Neural cell (in vitro differentiated cells): ENCODE measurements around the gene ZNF628.

Experiments
- CTCF ChIP-seq: fragments of 450-650 bp; IDR thresholded peaks from 2 replicates; pipeline ENCODE4 v1.5.1; 2014; ENCODE audit warnings: antibody characterized with exemption, mild to moderate bottlenecking, moderate library complexity; ENCODE audit not compliant: poor library complexity, severe bottlenecking
- EP300 ChIP-seq: fragments of 450-650 bp; conservative IDR thresholded peaks from 2 replicates; pipeline ENCODE4 v1.6.1; 2014; ENCODE audit warnings: antibody characterized with exemption, mild to moderate bottlenecking, moderate library complexity; ENCODE audit not compliant: poor library complexity, severe bottlenecking
- EZH2 ChIP-seq: fragments of 200-600, 300-800 bp; shearing (Covaris generic), sonication (generic); IDR thresholded peaks from 2 replicates; pipeline ENCODE4 v1.6.1; 2014; ENCODE audit warnings: antibody characterized with exemption, low read length, borderline replicate concordance, mild to moderate bottlenecking; ENCODE audit not compliant: insufficient read depth, poor library complexity, severe bottlenecking
- MXI1 ChIP-seq: fragments of 450-650 bp; conservative IDR thresholded peaks from 2 replicates; pipeline ENCODE4 v1.6.1; 2014; ENCODE audit warnings: antibody characterized with exemption, mild to moderate bottlenecking; ENCODE audit not compliant: poor library complexity, severe bottlenecking
- POLR2AphosphoS5 ChIP-seq: IDR thresholded peaks from 2 replicates; pipeline ENCODE4 v1.6.1; 2012
- RAD21 ChIP-seq: fragments of 450-650 bp; conservative IDR thresholded peaks from 2 replicates; pipeline ENCODE4 v1.6.1; 2014; ENCODE audit warnings: antibody characterized with exemption, mild to moderate bottlenecking, moderate library complexity
- REST ChIP-seq: IDR thresholded peaks from 2 replicates; pipeline ENCODE4 v1.6.1; 2012; ENCODE audit warnings: borderline replicate concordance
- SMC3 ChIP-seq: fragments of 450-650 bp; conservative IDR thresholded peaks from 2 replicates; pipeline ENCODE4 v1.6.1; 2014; ENCODE audit warnings: antibody characterized with exemption, mild to moderate bottlenecking, moderate library complexity; ENCODE audit not compliant: poor library complexity
- TAF1 ChIP-seq: IDR thresholded peaks from 2 replicates; pipeline ENCODE4 v1.6.1; 2012; ENCODE audit warnings: low read depth

- TF ChIP-seq CTCF (no peak), EP300 (no peak), POLR2AphosphoS5 (no peak), RAD21 (no peak), MXI1 (no peak), SMC3 (no peak), EZH2 (no peak), REST (no peak), TAF1 (no peak)
These were observed 44.4 kb downstream of the ZNF628 start for GRCh38 chr19:55520691-55521292.
